Amygdala (tissue), 56 donors: ENCODE data around the gene NUDT8.
A peak's percentile ranks its signal among the peaks of the same experiment; 100 is the strongest.
"Not testable (repeated sequence)": the region's sequence is repeated elsewhere in the genome, so short reads cannot be mapped to it uniquely, and the experiment has no call there.

Experiments
- DNase-seq, 56 donors: peaks; one replicate each; lab custom pipeline; 2025; lab: John Stamatoyannopoulos, UW

The NUDT8 gene

DNA sequence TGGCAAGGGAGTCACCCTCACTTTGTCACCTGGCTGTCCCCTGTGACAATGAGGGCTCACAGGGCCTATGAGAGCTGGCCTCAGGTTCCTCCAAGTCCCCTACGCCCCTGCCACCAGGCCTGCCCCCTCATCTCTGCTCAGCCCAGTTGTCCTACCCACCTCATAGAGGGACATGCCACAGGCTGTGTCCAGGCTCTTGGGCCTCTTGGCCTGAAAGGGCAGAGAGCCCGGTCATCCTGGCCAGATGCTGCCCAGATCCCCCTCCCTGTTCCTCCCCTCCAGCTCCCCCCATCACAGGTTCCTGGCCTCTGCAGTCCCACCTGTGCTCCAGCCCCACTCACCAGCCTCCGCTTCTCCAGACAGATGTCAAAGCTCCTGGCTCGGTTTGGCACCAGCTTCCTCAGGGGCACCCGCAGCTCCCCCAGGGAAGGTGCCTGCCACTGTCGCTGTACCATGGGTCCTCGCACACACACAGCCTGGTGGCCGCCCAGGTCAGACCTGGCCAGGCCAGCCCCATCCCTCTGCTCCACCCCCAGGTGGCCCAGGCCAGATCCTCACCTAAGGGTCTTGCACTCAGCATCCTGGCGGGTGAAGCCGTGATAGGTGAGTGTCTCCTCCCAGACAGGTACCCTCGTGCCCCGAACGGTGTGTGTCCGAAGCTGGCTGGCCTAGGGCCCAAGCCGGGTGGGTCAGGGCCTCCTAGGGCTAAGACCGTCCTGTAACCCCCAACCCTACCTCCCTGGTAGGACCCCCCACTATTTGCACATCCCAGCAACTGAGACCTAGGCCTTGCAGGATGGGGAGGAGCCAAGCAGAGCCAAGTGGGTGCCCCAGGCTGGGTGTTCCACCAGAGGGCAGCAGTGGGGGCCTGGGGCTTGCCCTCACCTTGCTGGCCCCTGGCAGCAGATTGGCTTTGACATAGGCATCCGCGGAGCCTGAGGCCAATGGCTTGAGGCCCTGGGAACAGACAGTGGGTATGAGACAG is 14.7 kb downstream of the NUDT8 start:
- DNase-seq: no peak

- DNase-seq: peak in 10 of 56 donors; percentile 14 to 57 (median 34)
Measured at GRCh38 chr11:67613960-67614715, 15.6 kb downstream of the NUDT8 start.

DNA sequence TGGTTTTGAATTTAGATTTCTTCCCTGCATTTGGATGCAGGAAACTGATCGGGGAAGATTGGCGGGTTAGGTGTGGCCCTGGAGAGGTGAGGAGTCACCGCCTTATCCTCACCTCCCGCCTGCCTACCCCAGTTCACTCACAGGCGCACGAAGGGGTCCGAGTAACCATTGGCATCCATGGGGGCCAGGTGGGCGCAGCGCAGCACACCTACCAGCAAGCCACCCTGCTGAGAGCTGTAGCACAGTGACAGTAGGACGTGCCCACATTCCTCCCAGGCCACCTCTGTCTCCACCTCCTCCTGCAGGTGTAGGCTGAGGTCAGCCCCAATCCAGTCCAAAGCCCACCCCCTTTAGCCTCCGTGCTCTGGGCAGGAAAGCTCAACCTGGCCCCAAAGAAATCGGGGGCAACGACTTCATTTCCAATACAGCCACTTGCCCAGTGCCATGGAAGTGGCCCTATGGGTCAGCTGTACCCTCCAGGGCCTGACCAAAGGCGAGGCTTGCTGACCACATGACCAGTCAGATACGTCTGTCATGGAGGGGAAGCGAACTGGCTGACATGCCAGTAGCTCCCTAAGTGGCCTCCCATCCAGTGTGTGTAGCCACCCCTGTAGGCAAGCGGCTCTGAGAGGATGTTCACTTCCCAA is 16.3 kb downstream of the NUDT8 start:
- DNase-seq: no peak

DNA sequence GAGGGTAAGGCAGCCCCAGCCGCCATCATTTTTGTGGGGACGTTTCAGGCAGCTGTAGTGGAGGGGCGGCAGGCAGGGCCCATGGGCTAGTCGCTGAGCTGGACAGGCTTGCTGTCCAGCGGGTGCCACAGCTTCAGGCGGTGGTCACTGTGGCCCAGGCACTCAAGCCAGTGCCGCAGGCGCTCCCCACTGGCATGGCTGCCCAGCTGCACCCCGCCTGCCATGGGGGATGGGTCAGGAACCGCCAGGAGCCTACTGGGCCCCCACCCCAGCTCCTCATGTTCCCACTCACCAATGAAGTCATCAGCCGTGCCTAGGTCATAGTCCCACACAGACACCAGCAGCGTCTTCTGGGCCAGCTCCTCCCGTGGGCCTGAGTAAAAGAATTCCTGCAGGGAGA is 17.0 kb downstream of the NUDT8 start:
- DNase-seq: no peak

- DNase-seq: no peak
Measured at GRCh38 chr11:67611704-67612587, 17.8 kb downstream of the NUDT8 start.

DNA sequence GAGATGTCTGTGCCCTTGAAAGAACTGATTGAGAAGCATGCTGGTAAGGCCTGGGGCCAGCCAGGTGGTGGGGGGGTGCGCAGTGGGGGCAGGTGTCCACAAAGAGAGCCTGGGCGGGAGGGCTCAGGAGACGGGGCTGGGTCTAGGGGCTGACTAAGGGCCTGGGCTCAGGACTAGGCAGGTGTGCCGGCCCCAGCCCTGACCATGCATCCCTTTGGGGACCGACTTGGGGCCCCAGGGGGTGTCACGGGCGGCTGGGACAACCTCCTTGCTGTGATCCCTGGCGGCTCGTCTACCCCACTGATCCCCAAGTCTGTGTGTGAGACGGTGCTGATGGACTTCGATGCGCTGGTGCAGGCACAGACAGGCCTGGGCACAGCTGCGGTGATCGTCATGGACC is 18.6 kb downstream of the NUDT8 start:
- DNase-seq: no peak

DNA sequence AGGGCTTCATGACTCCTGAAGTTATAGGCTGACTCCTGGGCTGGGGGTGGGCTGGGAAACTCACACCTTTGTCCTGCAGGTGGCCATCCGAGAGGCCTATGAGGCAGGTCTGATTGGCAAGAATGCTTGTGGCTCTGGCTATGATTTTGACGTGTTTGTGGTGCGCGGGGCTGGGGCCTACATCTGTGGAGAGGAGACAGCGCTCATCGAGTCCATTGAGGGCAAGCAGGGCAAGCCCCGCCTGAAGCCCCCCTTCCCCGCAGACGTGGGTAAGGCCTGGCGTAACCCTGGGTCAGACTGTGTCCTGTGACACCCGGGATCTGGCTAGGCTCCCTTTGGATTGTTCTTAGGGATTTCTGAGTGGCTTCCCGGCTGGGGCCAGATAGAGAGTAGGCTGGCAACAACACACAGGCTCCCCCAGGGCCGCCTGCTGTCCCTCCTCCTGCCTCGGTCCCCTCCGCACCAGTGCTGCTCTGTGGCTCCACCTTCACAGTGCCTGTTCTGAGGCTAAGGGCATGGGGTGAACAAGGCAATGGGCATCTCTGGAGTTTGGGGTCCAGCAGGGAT is 19.4 kb downstream of the NUDT8 start:
- no peak for DNase-seq

DNA sequence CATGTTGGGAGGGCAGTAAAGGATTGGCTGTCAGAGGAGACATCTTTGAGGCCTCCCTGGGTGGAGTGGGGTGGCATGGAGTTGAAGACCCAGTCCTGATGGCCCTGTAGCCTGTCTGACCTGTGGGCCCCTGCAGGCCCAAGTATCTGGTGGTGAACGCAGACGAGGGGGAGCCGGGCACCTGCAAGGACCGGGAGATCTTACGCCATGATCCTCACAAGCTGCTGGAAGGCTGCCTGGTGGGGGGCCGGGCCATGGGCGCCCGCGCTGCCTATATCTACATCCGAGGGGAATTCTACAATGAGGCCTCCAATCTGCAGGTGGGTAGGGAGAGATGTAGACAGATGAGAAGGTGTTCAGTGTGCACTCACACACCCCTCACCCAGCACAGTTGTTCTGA is 20.4 kb downstream of the NUDT8 start:
- DNase-seq: no peak

- no peak for DNase-seq
Measured at GRCh38 chr11:67608486-67608885, 21.3 kb downstream of the NUDT8 start.

- no peak for DNase-seq
Measured at GRCh38 chr11:67607507-67607906, 22.2 kb downstream of the NUDT8 start.

DNA sequence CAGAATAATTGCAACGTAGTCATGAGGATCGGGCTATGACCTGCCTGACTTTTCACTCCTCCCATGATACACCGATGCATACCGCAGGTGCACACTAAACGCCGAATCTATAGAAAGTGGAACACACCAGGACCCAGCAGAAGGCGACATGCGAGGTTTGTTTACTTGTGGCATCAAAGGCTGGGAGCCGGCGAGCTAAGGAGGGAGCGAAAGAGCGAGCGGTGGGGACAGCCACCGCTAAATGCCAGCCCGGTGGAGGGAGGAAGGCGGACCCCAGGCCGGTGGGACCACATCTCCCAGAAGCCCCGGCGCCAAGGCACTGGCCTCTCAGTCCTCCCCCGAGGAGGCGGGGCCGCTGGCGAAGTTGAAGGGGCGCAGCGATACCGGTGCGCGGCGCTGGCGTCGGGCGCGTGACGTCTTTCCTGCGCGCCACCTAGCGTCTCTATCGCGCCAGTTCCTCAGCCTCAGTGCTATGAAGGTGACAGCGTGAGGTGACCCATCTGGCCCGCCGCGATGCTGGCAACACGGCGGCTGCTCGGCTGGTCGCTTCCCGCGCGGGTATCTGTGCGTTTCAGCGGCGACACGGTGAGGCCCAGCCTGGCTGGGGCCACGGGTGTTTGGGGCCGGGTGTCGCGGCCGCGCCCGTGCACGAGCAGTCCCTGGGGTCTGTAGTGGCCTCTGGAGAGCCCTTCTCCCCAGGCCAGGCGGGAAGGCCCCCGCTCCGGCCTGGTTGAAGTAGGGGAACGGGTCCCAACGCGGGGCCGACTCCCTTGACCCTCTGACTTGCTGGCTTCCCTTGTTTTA is 23.0 kb downstream of the NUDT8 start, which contains the start of gene NDUFV1:
Gene NDUFV1, plus strand, starts transcription at position 445 of the 804 bp plus-strand sequence. Its CDS starts 69 bp downstream, at position 514.
- peak in 55 of 56 donors; percentile 64 to 98 (median 92) for DNase-seq

GRCh38 chr11:67606093-67606491 is 23.6 kb downstream of the NUDT8 start:
- DNase-seq: peak in 1 of 56 donors; percentile 52

DNA sequence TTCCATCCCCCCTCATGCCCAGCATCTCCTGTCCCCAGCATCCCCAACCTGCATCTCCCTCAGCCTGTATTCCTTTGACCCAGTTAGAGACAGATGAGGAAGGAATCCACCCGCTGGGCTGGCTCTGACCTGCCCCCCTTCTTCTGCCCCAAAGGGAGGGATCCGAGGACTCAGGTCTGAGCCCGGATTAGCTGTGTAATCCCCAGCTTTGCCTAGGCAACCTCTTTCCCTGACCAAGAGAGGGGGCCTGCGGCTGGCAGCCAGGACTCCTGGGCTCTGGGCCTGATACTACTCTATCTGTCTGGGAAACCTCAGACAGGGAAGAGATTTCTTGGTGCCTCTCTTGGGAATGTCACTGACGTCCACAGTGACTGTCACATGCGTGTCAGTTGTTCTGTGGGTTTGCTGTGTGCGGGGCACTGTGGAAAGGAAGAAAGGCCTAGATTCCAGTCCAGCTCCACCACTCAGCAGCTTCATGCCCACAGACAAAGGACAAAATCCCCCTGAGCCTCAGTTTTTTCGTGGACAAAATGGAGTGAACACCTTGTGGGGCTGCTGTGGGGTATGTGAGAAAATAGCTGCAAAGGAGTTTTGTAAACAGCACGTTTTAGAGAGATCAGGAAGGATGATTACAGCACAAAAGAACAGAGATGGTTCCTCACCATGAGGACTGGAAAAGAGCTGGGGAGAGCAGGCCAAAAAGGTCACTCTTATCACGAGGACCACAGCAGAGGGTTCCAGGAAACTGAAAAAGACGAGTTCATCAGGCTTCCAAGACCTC is 24.3 kb downstream of the NUDT8 start:
- peak in 3 of 56 donors; percentile 21 to 37 (median 35) for DNase-seq

DNA sequence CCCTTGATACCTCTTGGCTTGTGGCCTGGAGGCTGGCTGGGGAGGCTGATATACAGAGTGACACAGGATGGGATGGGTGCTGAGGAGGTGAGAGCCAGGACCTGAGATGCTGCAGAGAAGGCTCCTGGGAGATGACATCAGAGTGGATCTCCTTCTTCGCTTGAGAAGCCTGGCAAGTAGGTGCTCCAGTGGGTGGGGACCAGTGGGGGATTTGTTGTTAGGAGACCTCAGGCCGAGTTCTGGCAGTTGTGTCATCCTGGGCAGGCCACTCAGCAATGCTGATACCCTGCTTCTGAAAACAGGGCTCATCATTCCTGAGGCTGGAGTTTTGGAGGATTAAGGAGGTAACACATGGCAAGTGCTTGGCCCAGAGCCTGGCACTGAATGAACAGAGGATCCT is 24.9 kb downstream of the NUDT8 start:
- no peak for DNase-seq

DNA sequence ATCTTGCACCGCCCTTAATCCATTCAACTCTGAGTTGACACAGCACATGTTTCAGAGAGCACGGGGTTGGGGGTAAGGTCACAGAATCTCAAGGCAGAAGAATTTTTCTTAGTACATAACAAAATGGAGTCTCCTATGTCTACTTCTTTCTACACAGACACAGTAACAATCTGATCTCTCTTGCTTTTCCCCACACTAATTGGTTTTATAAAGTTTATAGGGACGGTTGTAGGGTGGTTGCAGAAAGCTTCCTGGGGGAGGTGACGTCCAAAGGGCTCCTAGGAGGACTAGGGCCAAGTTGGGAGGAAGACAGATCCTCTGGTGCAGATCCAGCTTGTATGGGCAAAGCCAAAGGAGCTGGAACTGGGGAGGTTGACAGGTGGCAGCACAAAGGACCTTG is 25.6 kb downstream of the NUDT8 start:
- DNase-seq: not testable (repeated sequence)

- no peak for DNase-seq
Measured at GRCh38 chr11:67601098-67601497, 28.6 kb downstream of the NUDT8 start.

DNA sequence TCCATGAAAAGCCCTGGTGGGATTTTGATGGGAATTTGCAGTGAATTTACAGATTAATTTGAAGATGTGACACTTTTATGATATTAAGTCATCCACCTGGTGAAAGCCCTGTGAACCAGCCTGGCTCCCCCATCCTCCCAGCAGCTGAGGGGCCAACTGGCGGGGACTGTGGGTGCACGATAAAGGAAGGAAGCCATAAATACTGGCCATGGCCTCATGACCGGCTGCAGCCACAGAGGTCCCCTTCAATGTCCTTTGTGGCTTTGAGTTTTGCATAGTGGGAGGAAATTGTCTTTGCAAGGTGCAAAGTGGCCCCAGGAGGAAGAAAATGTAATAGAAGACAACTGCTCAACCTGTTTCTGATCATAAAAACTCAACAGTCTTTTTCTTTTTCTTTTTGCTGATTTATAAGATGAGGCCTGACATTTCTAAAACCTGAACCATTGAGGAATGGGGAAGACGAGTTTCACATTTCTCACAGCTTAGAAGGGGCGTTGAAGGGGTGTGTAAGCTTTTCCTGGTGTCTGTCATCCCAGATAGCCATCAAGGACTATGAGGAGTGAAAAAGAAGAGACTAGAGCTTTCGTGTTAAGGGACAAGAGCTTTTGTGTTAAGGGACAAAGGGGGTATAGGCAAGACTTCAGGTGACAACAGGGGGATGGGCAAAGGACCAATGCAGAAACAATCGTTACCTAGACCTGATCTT is 29.3 kb downstream of the NUDT8 start:
- no peak for DNase-seq
